ENCODE data around the gene CDK2AP2. TPM values are rescaled to one million over a fixed set of nuclear protein-coding genes. Genes with fewer than 3 reads are reported as not detected.
"Not testable (repeated sequence)": the region's sequence is repeated elsewhere in the genome, so short reads cannot be mapped to it uniquely, and the experiment has no call there.

The CDK2AP2 gene
- total and polyA plus RNA-seq, 2 of the 8 experiments (the other 6 are each of a cell fraction or from before 2014, with no cell fraction given) = 49.6 to 65.1 TPM

DNA sequence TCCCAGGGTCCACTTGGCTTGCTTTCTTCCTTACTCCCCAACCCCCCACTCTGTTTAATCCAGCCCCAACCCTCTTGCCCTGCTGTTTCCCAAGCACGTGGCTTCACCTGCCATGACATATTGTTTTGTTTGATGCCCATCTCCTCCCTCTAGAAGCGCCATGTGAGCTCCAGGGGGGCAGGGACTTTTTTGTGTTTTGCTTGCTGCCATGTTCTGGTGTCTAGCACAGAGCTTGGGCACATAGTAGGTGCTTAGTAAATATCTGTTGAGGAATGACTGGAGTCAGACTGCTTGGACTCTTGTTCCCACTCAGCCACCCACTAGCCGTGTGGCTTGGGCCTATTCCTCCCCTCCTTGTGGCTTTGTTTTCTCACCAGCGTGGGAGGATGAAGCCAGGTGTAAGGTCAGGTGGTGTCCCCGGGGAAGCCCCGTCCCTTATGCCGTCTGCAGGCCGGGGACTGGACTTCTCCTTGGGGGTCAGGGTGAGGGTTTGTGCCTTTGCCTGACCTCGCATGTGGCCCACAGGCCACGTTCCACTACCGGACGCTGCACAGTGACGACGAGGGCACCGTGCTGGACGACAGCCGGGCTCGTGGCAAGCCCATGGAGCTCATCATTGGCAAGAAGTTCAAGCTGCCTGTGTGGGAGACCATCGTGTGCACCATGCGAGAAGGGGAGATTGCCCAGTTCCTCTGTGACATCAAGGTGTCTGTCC lies 21.3 kb downstream of the CDK2AP2 start (continued):
- no peak for TF ChIP-seq KDM5A (IDR thresholded peaks at IDR 0.05; ENCODE audit: low read length)
- TF ChIP-seq, protein P1, sequence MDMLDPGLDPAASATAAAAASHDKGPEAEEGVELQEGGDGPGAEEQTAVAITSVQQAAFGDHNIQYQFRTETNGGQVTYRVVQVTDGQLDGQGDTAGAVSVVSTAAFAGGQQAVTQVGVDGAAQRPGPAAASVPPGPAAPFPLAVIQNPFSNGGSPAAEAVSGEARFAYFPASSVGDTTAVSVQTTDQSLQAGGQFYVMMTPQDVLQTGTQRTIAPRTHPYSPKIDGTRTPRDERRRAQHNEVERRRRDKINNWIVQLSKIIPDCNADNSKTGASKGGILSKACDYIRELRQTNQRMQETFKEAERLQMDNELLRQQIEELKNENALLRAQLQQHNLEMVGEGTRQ (IDR thresholded peaks at IDR 0.05; ENCODE audit: low read length) = no peak

DNA sequence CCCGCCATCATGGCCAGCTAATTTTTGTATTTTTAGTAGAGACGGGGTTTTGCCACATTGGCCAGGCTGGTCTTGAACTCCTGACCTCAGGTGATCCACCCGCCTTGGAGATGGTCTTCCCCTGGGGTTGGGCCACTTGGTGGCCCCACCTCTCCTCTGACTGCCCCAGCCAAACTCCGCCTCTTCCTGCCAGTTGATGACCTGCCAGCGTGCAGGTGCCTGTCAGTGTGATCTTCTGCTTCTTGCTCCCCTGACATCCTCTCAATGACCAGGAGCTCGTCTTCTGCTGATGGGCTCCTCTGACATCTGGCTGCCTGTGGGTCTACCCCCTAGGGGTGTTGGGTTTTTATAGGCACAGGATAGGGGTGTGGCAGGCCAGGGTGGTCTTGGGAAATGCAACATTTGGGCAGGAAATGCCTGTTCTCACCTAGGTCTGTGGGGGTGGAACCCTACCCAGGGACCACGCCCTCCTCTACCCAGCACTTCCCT lies 22.0 kb downstream of the CDK2AP2 start:
- not testable (repeated sequence) for H3K18ac ChIP-seq (ENCODE audit: extremely low read depth, low read length); DNase-seq (ENCODE audit: low read depth in 1 of 2, low spot score in 2 of 2)
- POLR2A ChIA-PET (ENCODE audit: partially characterized antibody) = interaction anchor here (1.0 to 1.2 kb wide), 4 partner anchors 16 to 22 kb away, joined by 3 to 4 read pairs (median 3); partner anchors contain the start of gene CDK2AP2

More for the DNA sequence above, 22.0 kb downstream of the CDK2AP2 start:
- not testable (repeated sequence) for H2AK5ac ChIP-seq (ENCODE audit: low read depth, low read length); FAIRE-seq; H2BK20ac ChIP-seq (ENCODE audit: low read length); H3K56ac ChIP-seq (replicated peaks; ENCODE audit: insufficient read length, low read depth, low read length); H3K23ac ChIP-seq (ENCODE audit: insufficient read length); H2BK12ac ChIP-seq (ENCODE audit: low read depth, low read length); H3K36me3 ChIP-seq (ENCODE audit: control insufficient read depth in 2 of 4, insufficient read depth in 4 of 4, low read length in 3 of 4); H3K27ac ChIP-seq (ENCODE audit: low read depth, low read length); H2BK120ac ChIP-seq (replicated peaks; ENCODE audit: low read depth, low read length); H2BK15ac ChIP-seq (ENCODE audit: low read length); H3K79me2 ChIP-seq (ENCODE audit: control insufficient read depth in 1 of 2, insufficient read depth in 2 of 2, low read length in 2 of 2); H3K4me3 ChIP-seq (ENCODE audit: extremely low read depth in 1 of 4, insufficient read depth in 2 of 4, low read depth in 3 of 4, low read length in 4 of 4); H3K27me3 ChIP-seq (replicated peaks in 1 of 4; ENCODE audit: control insufficient read depth in 3 of 4, extremely low read depth in 1 of 4, insufficient read depth in 3 of 4, low read length in 3 of 4); H3K14ac ChIP-seq (ENCODE audit: insufficient read length); H3K79me1 ChIP-seq (ENCODE audit: low read depth, low read length); H2AFZ ChIP-seq (ENCODE audit: low read length); H3K4ac ChIP-seq (replicated peaks; ENCODE audit: insufficient read length, low read depth, low read length); H4K8ac ChIP-seq (ENCODE audit: extremely low read depth, insufficient read depth, low read length); H4K20me1 ChIP-seq (replicated peaks in 1 of 2; ENCODE audit: control insufficient read depth in 1 of 2, insufficient read depth in 2 of 2, low read length in 2 of 2); H4K5ac ChIP-seq (ENCODE audit: insufficient read length, low read depth, low read length); H3K9me3 ChIP-seq (ENCODE audit: insufficient read depth in 2 of 2, low read depth in 1 of 2, low read length in 1 of 2); H3K9ac ChIP-seq (replicated peaks in 1 of 4; ENCODE audit: extremely low read depth in 1 of 4, low read depth in 3 of 4, low read length in 3 of 4); H4K91ac ChIP-seq (replicated peaks; ENCODE audit: insufficient read length, low read length); H3K4me2 ChIP-seq (ENCODE audit: insufficient read depth in 1 of 2, low read depth in 2 of 2, low read length in 2 of 2); H3K4me1 ChIP-seq (replicated peaks in 1 of 4; ENCODE audit: control insufficient read depth in 3 of 4, insufficient read depth in 4 of 4, low read length in 3 of 4); H3K23me2 ChIP-seq (ENCODE audit: low read depth, low read length); H2BK5ac ChIP-seq (ENCODE audit: low read depth, low read length)
- CTCF ChIA-PET (ENCODE audit: partially characterized antibody) = interaction anchor here (1.2 to 1.4 kb wide), 2 partner anchors 8 to 106 kb away, joined by 3 read pairs; no protein-coding TSS in a partner anchor
- 75% methylated on average over 4 of the region's 7 CpGs; no CpG with 5 or more reads in 1 of the 2 experiments for WGBS, 2 experiments (ENCODE audit: extremely low coverage in 1 of 2, insufficient coverage in 1 of 2, insufficient read length in 1 of 2, insufficient replicate concordance in 2 of 2, low coverage in 1 of 2, low lambda C conversion rate in 2 of 2, missing lambda C conversion rate in 1 of 2)
